ENCODE results near the gene HLA-F.

HLA-F gene

DNA sequence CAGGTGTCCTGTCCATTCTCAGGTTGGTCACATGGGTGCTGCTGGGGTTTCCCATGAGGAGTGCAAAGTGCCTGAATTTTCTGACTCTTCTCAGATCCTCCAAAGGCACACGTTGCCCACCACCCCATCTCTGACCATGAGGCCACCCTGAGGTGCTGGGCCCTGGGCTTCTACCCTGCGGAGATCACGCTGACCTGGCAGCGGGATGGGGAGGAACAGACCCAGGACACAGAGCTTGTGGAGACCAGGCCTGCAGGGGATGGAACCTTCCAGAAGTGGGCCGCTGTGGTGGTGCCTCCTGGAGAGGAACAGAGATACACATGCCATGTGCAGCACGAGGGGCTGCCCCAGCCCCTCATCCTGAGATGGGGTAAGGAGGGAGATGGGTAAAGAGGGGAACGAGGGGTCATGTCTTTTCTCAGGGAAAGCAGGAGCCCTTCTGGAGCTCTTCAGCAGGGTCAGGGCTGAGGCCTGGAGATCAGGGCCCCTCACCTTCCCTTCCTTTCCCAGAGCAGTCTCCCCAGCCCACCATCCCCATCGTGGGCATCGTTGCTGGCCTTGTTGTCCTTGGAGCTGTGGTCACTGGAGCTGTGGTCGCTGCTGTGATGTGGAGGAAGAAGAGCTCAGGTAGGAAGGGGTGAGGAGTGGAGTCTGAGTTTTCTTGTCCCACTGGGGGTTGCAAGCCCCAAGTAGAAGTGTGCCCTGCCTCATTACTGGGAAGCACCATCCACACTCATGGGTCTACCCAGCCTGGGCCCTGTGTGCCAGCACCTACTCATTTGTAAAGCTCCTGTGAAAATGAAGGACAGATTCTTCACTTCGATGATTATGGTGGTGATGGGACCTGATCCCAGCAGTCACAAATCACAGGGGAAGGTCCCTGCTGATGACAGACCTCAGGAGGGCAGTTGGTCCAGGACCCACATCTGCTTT, 2.0 kb downstream of the HLA-F start:
- TF ChIP-seq, protein P1, sequence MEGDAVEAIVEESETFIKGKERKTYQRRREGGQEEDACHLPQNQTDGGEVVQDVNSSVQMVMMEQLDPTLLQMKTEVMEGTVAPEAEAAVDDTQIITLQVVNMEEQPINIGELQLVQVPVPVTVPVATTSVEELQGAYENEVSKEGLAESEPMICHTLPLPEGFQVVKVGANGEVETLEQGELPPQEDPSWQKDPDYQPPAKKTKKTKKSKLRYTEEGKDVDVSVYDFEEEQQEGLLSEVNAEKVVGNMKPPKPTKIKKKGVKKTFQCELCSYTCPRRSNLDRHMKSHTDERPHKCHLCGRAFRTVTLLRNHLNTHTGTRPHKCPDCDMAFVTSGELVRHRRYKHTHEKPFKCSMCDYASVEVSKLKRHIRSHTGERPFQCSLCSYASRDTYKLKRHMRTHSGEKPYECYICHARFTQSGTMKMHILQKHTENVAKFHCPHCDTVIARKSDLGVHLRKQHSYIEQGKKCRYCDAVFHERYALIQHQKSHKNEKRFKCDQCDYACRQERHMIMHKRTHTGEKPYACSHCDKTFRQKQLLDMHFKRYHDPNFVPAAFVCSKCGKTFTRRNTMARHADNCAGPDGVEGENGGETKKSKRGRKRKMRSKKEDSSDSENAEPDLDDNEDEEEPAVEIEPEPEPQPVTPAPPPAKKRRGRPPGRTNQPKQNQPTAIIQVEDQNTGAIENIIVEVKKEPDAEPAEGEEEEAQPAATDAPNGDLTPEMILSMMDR (conservative IDR thresholded peaks at IDR 0.05; ENCODE audit: low read depth, low read length), result no peak
- H3K4me3 ChIP-seq (ENCODE audit: low read depth, low read length), result no peak overlapping the region
- DNase-seq (ENCODE audit: low read depth), result no peak

DNA sequence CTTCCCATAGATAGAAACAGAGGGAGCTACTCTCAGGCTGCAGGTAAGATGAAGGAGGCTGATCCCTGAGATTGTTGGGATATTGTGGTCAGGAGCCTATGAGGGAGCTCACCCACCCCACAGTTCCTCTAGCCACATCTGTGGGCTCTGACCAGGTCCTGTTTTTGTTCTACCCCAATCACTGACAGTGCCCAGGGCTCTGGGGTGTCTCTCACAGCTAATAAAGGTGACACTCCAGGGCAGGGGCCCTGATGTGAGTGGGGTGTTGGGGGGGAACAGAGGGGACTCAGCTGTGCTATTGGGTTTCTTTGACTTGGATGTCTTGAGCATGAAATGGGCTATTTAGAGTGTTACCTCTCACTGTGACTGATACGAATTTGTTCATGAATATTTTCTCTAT, 2.8 kb downstream of the HLA-F start:
- DNase-seq (ENCODE audit: low read depth), result no peak

DNA sequence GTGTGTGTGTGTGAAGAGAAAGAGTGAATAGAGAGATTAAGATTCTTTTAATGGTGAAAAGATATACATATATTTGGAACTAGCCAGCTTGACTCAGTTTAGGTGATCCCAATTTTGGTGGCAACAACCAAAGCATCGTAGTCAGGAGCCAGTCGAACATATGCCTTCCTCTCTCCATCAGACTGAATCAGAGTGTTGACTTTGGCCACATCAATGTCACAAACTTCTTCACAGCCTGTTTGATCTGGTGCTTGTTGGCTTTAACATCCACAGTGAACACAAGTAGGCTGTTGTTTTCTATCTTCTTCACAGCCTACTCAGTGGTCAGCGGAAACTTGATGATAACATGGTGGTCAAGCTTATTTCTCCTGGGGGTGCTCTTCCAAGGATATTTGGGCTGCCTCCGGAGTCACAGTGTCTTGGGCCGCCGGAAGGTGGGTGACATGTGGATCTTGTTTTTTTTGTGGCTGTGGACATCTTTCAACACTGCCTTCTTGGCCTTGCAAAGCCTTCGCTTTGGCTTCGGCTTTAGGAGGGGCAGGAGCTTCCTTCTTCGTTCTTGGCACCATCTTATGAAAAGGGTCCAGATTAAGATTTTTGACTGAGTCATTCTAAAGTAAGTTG, 3.4 kb downstream of the HLA-F start:
- TF ChIP-seq, protein P1 (conservative IDR thresholded peaks at IDR 0.05; ENCODE audit: low read depth, low read length), result no peak
- no peak overlapping the region for H3K4me3 ChIP-seq (ENCODE audit: low read depth, low read length)
- DNase-seq (ENCODE audit: low read depth), result no peak

More for the DNA sequence above, 2.8 kb downstream of the HLA-F start:
- TF ChIP-seq, protein P1 (conservative IDR thresholded peaks at IDR 0.05; ENCODE audit: low read depth, low read length), result no peak
- H3K4me3 ChIP-seq (ENCODE audit: low read depth, low read length), result no peak overlapping the region

DNA sequence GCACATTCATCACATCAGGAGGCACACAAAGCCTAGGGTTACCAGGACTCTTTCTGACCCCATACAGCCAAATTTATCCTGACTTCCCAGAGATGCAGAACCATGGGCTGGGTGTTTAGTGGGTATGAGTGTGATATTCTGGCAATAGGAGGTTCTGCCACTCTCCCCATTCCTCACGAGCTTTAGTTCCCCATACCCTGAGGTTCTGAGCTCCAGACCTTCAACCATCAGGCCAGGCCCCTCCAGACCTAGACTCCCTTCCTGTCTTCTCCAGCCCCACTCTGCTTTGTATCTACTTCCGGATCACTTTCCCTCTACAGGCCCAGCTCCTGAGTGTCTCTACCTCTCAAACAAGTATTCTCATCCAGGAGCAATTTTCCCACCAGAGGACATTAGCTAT, 4.4 kb downstream of the HLA-F start:
- TF ChIP-seq, protein P1 (conservative IDR thresholded peaks at IDR 0.05; ENCODE audit: low read depth, low read length), result no peak
- no peak overlapping the region for H3K4me3 ChIP-seq (ENCODE audit: low read depth, low read length)
- DNase-seq (ENCODE audit: low read depth), result no peak

DNA sequence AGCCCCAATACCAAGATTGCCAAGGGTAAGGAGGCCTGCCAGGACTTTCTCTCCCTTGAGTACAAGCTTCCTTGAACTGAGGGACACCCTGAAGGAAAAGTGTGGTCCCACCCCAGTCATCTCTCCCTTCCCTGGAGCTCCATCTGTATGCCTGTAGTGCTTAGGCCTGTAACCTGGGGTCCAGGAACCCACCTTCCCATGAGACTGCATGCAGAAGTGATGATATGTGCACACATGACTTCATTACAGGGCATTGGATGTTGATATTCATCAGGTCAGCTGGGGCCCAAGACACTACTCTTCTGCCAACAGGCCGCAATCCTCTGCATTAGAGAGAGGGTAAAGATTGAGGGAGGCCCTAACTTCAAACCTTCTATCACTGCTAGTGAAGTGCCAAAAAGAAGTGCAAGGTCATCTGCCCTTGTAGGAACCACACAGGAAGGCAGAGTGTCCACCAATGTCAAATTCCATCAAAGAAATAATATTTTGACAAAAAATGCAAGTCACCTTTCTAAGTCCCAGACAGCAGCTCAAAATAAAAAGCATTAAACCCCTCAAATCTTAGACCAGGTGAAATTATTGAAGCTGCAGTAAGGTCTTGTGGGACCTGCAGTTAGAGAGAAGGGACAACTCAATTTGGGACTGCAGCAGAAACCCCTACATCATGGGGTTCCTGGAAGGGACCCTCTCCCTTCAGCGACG, 5.1 kb downstream of the HLA-F start:
- H3K4me3 ChIP-seq (ENCODE audit: low read depth, low read length), result no peak overlapping the region
- no peak for DNase-seq (ENCODE audit: low read depth)
- TF ChIP-seq, protein P1 (conservative IDR thresholded peaks at IDR 0.05; ENCODE audit: low read depth, low read length), result no peak

DNA sequence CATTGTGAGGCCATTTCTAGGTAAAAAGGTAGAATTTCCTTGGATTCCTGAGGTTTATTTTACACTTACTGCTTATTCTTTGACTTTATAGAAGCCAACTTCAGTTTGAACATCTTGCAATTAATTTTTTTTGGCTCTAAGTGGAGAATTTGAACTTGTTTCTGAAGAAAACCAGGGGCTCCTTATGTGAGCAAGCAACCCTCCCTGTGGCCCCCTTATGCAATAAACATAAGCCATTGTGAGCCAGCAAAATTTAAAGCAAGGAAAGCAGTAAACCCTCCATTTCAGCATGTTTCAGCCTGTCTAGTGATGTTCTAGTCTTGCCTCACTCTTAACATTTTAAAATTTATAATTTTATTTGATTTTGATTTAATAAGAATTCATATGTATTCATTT, 5.6 kb downstream of the HLA-F start:
- TF ChIP-seq, protein P1 (conservative IDR thresholded peaks at IDR 0.05; ENCODE audit: low read depth, low read length), result no peak
- DNase-seq (ENCODE audit: low read depth), result no peak
- H3K4me3 ChIP-seq (ENCODE audit: low read depth, low read length), result no peak overlapping the region
